MM.1S (cell line): ENCODE data around the gene LGALS3.

Experiments used
- CTCF ChIP-seq: fragments of 300-600 bp; sonication (generic); IDR thresholded peaks from 2 replicates; pipeline ENCODE4 v1.5.1; 2016; ENCODE audit warnings: antibody characterized with exemption, low read length, mixed read lengths
- EZH2 ChIP-seq: fragments of 300-600 bp; sonication (generic); optimal IDR thresholded peaks from 2 replicates; pipeline ENCODE3; 2017; ENCODE audit warnings: low read depth, mild to moderate bottlenecking, antibody characterized with exemption, low read length, mixed read lengths

GRCh38 chr14:55115460-55115859, 13.6 kb upstream of the LGALS3 start:
- TF ChIP-seq CTCF: no peak
- no peak for TF ChIP-seq EZH2
